ENCODE results near the gene OOSP4A.

Gene OOSP4A

DNA sequence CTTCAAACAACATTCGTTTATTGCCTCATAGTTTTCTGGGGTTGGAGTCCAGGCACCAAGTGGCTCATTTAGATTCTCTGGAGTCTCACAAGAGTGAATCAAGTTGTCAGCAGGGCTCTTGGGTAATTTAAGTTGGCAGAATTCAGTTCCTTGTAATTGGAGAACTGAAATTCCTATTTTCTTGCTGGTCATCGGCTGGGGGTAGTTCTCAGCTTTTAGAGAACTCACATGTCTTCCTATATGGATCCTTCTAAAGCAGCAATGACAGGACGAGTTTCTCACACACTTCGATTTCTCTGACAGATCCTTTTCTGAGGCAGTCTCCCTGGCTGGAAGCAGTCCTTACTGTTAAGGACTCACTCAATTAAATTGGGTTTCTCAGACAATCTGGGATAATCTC lies 35.9 kb downstream of the OOSP4A start:
- H3K4me3 ChIP-seq = no peak overlapping the region
- no peaks in the 10 kb centered on the region for H4K20me1 ChIP-seq
- no peak overlapping the region for H3K4me2 ChIP-seq
- H3K4me1 ChIP-seq = no peaks in the 10 kb centered on the region
- no peak overlapping the region for H3K9ac ChIP-seq
- no peaks in the 10 kb centered on the region for H3K36me3 ChIP-seq
- no peaks in the 10 kb centered on the region for H3K27me3 ChIP-seq
- H3K9me3 ChIP-seq (replicated peaks in 1 of 11) = peaks cover 0 to 23% (median 0%) of the 10 kb centered on the region in 11 experiments; a peak in 7 of 22 replicates
- no peak overlapping the region for H3K27ac ChIP-seq
- no peak for TF ChIP-seq Cebpa-rat (IDR thresholded peaks at IDR 0.05)

DNA sequence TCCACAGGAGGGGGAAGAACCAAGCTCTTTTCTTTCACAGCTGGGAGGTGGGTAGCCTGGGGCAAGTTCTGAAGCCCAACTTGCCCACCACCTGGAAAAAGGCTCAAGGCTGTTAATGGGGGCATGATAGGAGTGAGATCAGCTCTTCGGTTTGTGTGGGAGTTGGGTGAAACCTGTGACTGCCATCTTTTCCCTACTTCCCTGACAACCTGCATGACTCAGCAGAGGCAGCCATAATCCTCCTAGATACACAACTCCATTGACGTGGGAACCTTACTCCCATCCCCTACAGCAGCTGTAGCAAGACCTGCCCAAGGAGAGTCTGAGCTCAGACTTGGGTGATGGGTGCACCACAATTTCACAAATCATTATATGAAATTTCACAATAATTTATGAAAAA lies 39.9 kb downstream of the OOSP4A start:
- no peak for TF ChIP-seq Cebpa-rat (IDR thresholded peaks at IDR 0.05)
- H3K27ac ChIP-seq = no peak overlapping the region
- H3K9me3 ChIP-seq (replicated peaks in 1 of 11) = peaks cover 0 to 20% (median 0%) of the 10 kb centered on the region in 11 experiments; a peak in 7 of 22 replicates

DNA sequence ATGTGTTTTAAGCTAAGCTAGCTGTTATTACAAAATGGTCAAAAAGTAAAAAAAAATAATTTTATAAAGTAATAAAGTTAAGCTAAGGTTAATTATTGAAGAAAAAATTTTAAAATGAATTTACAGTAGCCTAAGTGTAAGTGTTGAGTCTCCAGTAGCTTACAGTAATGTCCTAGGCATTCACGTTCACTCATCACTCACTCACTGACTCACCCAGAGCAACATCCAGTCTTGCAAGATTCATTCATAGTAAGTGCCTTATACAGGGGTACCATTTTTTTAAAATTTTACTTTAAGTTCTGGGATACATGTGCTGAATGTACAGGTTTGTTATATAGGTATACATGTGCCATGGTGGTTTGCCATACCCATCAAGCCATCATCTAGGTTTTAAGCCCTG lies 41.5 kb downstream of the OOSP4A start:
- no peaks in the 10 kb centered on the region for H3K36me3 ChIP-seq
- H3K4me3 ChIP-seq = no peak overlapping the region
- no peak overlapping the region for H3K9ac ChIP-seq
- no peaks in the 10 kb centered on the region for H3K27me3 ChIP-seq
- H3K4me2 ChIP-seq = no peak overlapping the region
- H3K9me3 ChIP-seq (replicated peaks in 1 of 11) = peaks cover 0 to 4% (median 0%) of the 10 kb centered on the region in 11 experiments; a peak in 4 of 22 replicates
- TF ChIP-seq Cebpa-rat (IDR thresholded peaks at IDR 0.05) = no peak
- H3K27ac ChIP-seq = no peak overlapping the region
- no peaks in the 10 kb centered on the region for H4K20me1 ChIP-seq
- H3K4me1 ChIP-seq = no peaks in the 10 kb centered on the region

More for the DNA sequence above, 39.9 kb downstream of the OOSP4A start:
- Histone ChIP-seq H3K9ac (no peak overlapping the region), H4K20me1 (no peaks in the 10 kb centered on the region), H3K4me3 (no peak overlapping the region), H3K27me3 (no peaks in the 10 kb centered on the region), H3K4me1 (no peaks in the 10 kb centered on the region), H3K36me3 (no peaks in the 10 kb centered on the region), H3K4me2 (no peak overlapping the region)

DNA sequence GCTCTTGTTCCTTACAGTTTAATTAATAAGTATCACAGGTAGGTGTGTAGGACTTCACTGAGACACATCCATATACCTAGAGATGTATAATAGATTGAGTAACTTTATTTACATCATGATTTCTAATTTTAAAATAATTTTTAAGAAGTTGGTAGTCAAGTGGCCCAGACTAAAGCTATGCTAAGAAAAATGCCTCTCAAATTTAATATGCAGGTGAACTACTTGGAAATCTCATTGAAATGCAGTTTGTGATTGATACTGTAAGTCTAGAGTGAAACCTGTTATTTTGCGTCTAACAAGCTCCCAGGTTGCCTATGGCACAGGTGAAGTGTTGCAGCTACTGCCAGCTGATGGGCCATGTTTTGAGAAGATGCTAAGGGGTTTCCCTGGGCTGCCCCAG lies 53.0 kb downstream of the OOSP4A start, which contains the start of gene OOSP4B:
Gene OOSP4B (plus strand): TSS at position 301 of the 400 bp plus-strand sequence.
- Histone ChIP-seq H3K36me3 (no peaks in the 10 kb centered on the region), H3K4me2 (no peak within 1 kb of the TSS), H3K9me3 (replicated peaks in 1 of 11) (peaks cover 4 to 14% (median 11%) of the 10 kb centered on the region in 11 experiments; a peak in 16 of 22 replicates), H3K9ac (no peak within 1 kb of the TSS), H3K27ac (no peak within 1 kb of the TSS), H3K27me3 (no peaks in the 10 kb centered on the region), H3K4me1 (no peaks in the 10 kb centered on the region), H4K20me1 (no peaks in the 10 kb centered on the region), H3K4me3 (no peak within 1 kb of the TSS)
- no peak for TF ChIP-seq Cebpa-rat (IDR thresholded peaks at IDR 0.05)

DNA sequence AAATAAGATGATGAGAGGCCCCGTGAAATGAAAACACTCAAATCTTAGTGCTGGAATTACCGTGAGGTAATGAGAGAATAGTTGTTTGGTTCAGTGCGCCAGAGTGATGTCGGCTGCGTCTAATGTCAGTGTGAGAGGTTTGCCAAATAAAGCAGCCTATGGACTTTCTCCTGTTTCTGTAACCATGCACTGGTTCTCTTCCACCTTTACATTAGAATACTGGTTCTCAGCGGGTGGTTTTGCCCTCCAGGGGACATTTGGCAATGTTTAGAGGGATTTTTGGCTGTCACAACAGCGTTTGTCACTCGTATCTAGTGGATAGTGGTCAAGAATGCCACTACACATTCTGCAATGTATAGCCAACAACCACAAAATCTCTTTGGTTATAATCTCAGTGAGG lies 54.2 kb downstream of the OOSP4A start:
- Histone ChIP-seq H3K4me1 (no peaks in the 10 kb centered on the region), H3K27me3 (no peaks in the 10 kb centered on the region), H3K4me2 (no peak overlapping the region), H3K9ac (no peak overlapping the region), H4K20me1 (no peaks in the 10 kb centered on the region), H3K4me3 (no peak overlapping the region), H3K36me3 (no peaks in the 10 kb centered on the region), H3K9me3 (replicated peaks in 1 of 11) (peaks cover 4 to 14% (median 8%) of the 10 kb centered on the region in 11 experiments; a peak in 15 of 22 replicates), H3K27ac (no peak overlapping the region)
- TF ChIP-seq Cebpa-rat (IDR thresholded peaks at IDR 0.05) = no peak
